ENCODE data around the gene COX6A1.

Gene COX6A1

GRCh38 chr12:120488057-120488640 is 50.2 kb downstream of the COX6A1 start:
- peaks cover 28% of the 10 kb centered on the region for H3K36me3 ChIP-seq

GRCh38 chr12:120489018-120489417 is 51.1 kb downstream of the COX6A1 start:
- Histone ChIP-seq H3K4me2 (no peak overlapping the region), H3K27me3 (no peaks in the 10 kb centered on the region), H3K4me3 (no peak overlapping the region), H3K36me3 (peaks cover 28% of the 10 kb centered on the region), H3K4me1 (peaks cover 15% of the 10 kb centered on the region), H4K20me1 (no peaks in the 10 kb centered on the region), H3K27ac (no peak overlapping the region), H3K9ac (no peak overlapping the region), H3K9me3 (no peaks in the 10 kb centered on the region)
- TF ChIP-seq Cebpa-rat (IDR thresholded peaks at IDR 0.05), result no peak

More at GRCh38 chr12:120488057-120488640, 50.2 kb downstream of the COX6A1 start:
- Histone ChIP-seq H3K4me3 (no peak overlapping the region), H3K27ac (0 out of 2 replicates have a peak overlapping the region, but pooled peaks have one; percentile 1), H3K9me3 (no peaks in the 10 kb centered on the region), H3K4me2 (no peak overlapping the region), H3K27me3 (no peaks in the 10 kb centered on the region), H4K20me1 (no peaks in the 10 kb centered on the region), H3K4me1 (peaks cover 20% of the 10 kb centered on the region), H3K9ac (no peak overlapping the region)
- TF ChIP-seq Cebpa-rat (IDR thresholded peaks at IDR 0.05), result no peak

- Histone ChIP-seq H3K9me3 (no peaks in the 10 kb centered on the region), H3K4me3 (no peak overlapping the region), H3K27me3 (no peaks in the 10 kb centered on the region), H3K36me3 (peaks cover 28% of the 10 kb centered on the region), H3K4me2 (no peak overlapping the region), H3K27ac (no peak overlapping the region), H4K20me1 (no peaks in the 10 kb centered on the region), H3K9ac (no peak overlapping the region), H3K4me1 (peaks cover 25% of the 10 kb centered on the region)
- no peak for TF ChIP-seq Cebpa-rat (IDR thresholded peaks at IDR 0.05)
These were observed 52.4 kb downstream of the COX6A1 start for GRCh38 chr12:120490325-120490724.
